NK-92 (cell line): ENCODE data around the gene DSG1.
"Not testable (repeated sequence)": the region's sequence is repeated elsewhere in the genome, so short reads cannot be mapped to it uniquely, and the experiment has no call there.

Experiments
- DNase-seq: peaks from one replicate; lab custom pipeline; 2025; ENCODE audit not compliant: unreplicated experiment; lab: John Stamatoyannopoulos, UW

Gene DSG1

GRCh38 chr18:31317860-31318259 is at the start of gene DSG1:
Gene DSG1, plus strand, starts transcription at chr18:31318160. Its CDS starts 141 bp downstream, at chr18:31318301.
- no peak for DNase-seq

- DNase-seq, result no peak
Observed at GRCh38 chr18:31268985-31269406, 49.0 kb upstream of the DSG1 start.

- DNase-seq, result no peak
Observed at GRCh38 chr18:31269566-31269965, 48.4 kb upstream of the DSG1 start.

- no peak for DNase-seq
Observed at GRCh38 chr18:31270578-31270977, 47.4 kb upstream of the DSG1 start.

- no peak for DNase-seq
Observed at GRCh38 chr18:31273812-31274527, 44.0 kb upstream of the DSG1 start.

- DNase-seq, result no peak
Observed at GRCh38 chr18:31274931-31275330, 43.0 kb upstream of the DSG1 start.

GRCh38 chr18:31275722-31276463 is 42.1 kb upstream of the DSG1 start:
- no peak for DNase-seq

- DNase-seq, result no peak
Observed at GRCh38 chr18:31278609-31279071, 39.3 kb upstream of the DSG1 start.

GRCh38 chr18:31280502-31280901 is 37.5 kb upstream of the DSG1 start:
- no peak for DNase-seq

- DNase-seq, result no peak
Observed at GRCh38 chr18:31281437-31281836, 36.5 kb upstream of the DSG1 start.

- not testable (repeated sequence) for DNase-seq
Observed at GRCh38 chr18:31289446-31289845, 28.5 kb upstream of the DSG1 start.

- no peak for DNase-seq
Observed at GRCh38 chr18:31291688-31292087, 26.3 kb upstream of the DSG1 start.

- DNase-seq, result no peak
Observed at GRCh38 chr18:31294199-31294747, 23.7 kb upstream of the DSG1 start.

GRCh38 chr18:31297248-31297647 is 20.7 kb upstream of the DSG1 start:
- DNase-seq, result no peak

GRCh38 chr18:31301201-31301655 is 16.7 kb upstream of the DSG1 start:
- no peak for DNase-seq

- no peak for DNase-seq
Observed at GRCh38 chr18:31302991-31303390, 15.0 kb upstream of the DSG1 start.

- no peak for DNase-seq
Observed at GRCh38 chr18:31303771-31304170, 14.2 kb upstream of the DSG1 start.

GRCh38 chr18:31309115-31309514 is 8.8 kb upstream of the DSG1 start:
- DNase-seq, result no peak

GRCh38 chr18:31316974-31317373 is 986 bp upstream of the DSG1 start:
- DNase-seq, result no peak

- DNase-seq, result no peak
Observed at GRCh38 chr18:31321719-31322118, 3.8 kb downstream of the DSG1 start.

GRCh38 chr18:31325051-31325450 is 7.1 kb downstream of the DSG1 start:
- no peak for DNase-seq
